Hematopoietic multipotent progenitor cell treated with erythropoietin and hydrocortisone succinate and interleukin-3 and kit ligand, for 4 days (in vitro differentiated cells): ENCODE data around the gene EEF1AKMT1.
"Not testable (repeated sequence)": the region's sequence is repeated elsewhere in the genome, so short reads cannot be mapped to it uniquely, and the experiment has no call there.

Experiments
- DNase-seq: peaks from one replicate; pipeline ENCODE4 v3.0.0-alpha.2; 2015

Gene EEF1AKMT1

GRCh38 chr13:20776751-20777150 lies 3.0 kb upstream of the EEF1AKMT1 start:
- no peak for DNase-seq

GRCh38 chr13:20775961-20776360 lies 2.2 kb upstream of the EEF1AKMT1 start:
- DNase-seq = no peak

- no peak for DNase-seq
Observed at GRCh38 chr13:20774746-20775145, 985 bp upstream of the EEF1AKMT1 start.

GRCh38 chr13:20772401-20773131 lies 1.2 kb downstream of the EEF1AKMT1 start:
- DNase-seq = peak; percentile 39

GRCh38 chr13:20769834-20770233 lies 3.9 kb downstream of the EEF1AKMT1 start:
- DNase-seq = no peak

- DNase-seq = no peak
Observed at GRCh38 chr13:20769091-20769490, 4.7 kb downstream of the EEF1AKMT1 start.

GRCh38 chr13:20767309-20767943 lies 6.3 kb downstream of the EEF1AKMT1 start:
- DNase-seq = no peak

GRCh38 chr13:20760872-20761271 lies 12.9 kb downstream of the EEF1AKMT1 start:
- no peak for DNase-seq

- no peak for DNase-seq
Observed at GRCh38 chr13:20754009-20754408, 19.8 kb downstream of the EEF1AKMT1 start.

GRCh38 chr13:20749377-20749776 lies 24.4 kb downstream of the EEF1AKMT1 start:
- DNase-seq = no peak

GRCh38 chr13:20743830-20744404 lies 29.8 kb downstream of the EEF1AKMT1 start:
- DNase-seq = not testable (repeated sequence)

- DNase-seq = no peak
Observed at GRCh38 chr13:20740021-20740420, 33.7 kb downstream of the EEF1AKMT1 start.

- DNase-seq = no peak
Observed at GRCh38 chr13:20738616-20739015, 35.1 kb downstream of the EEF1AKMT1 start.

GRCh38 chr13:20729633-20730585 lies 43.9 kb downstream of the EEF1AKMT1 start:
- DNase-seq = no peak

- DNase-seq = no peak
Observed at GRCh38 chr13:20728579-20729311, 45.0 kb downstream of the EEF1AKMT1 start.

GRCh38 chr13:20727856-20728255 lies 45.9 kb downstream of the EEF1AKMT1 start:
- peak; percentile 30 for DNase-seq

- peak; percentile 76 for DNase-seq
Observed at GRCh38 chr13:20721454-20722357, 52.1 kb downstream of the EEF1AKMT1 start.

- no peak for DNase-seq
Observed at GRCh38 chr13:20721058-20721453, 52.7 kb downstream of the EEF1AKMT1 start.

GRCh38 chr13:20720499-20720898 lies 53.3 kb downstream of the EEF1AKMT1 start:
- no peak for DNase-seq

GRCh38 chr13:20719783-20720182 lies 54.0 kb downstream of the EEF1AKMT1 start:
- no peak for DNase-seq

- no peak for DNase-seq
Observed at GRCh38 chr13:20718958-20719566, 54.7 kb downstream of the EEF1AKMT1 start.
